GM18520 (cell line): ENCODE measurements around the gene CARMIL1.
"Not testable (repeated sequence)": the region's sequence is repeated elsewhere in the genome, so short reads cannot be mapped to it uniquely, and the experiment has no call there.

ENCODE experiments used
- ATAC-seq: cut with Tn5 transposase; IDR thresholded peaks from one replicate; pipeline ENCODE4 v1.9.1; 2021; ENCODE audit not compliant: unreplicated experiment

The CARMIL1 gene

DNA sequence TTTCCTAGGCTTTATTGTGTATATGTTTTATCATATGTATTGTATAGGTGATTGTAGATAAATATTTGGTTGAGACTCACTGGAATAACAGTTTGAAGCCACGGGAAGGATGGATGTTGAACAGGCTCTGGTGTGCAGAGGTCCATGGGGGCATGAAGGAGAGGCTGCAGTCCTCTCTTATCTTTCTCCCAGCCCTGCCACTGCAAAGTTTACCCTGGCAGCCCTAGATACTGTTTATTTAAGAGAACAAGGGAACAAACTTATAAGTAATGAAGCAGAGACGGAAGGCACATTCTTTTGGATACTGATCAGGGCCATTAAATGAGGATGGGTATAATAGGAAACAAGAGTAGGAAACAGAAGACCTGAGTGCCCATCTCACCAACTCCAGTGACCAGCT, 269.3 kb downstream of the CARMIL1 start:
- no peak for ATAC-seq

DNA sequence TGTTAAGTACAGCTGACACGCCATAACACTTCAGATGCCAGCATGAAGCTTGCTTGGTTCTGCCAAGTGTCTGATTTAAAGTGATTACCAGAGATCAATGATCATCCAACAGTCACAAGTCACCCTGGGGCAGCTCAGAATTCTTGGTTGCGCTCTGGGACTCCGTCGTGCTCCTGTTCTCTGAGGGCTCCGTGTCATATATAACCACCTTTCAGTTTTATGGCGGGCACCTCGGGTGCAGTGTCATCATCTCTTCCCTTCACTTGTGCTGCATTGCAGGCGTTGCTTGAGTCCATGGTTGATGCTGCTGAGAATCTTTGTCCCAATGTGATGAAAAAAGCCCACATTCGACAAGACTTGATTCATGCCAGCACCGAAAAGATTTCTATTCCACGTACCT, 271.5 kb downstream of the CARMIL1 start:
- ATAC-seq: no peak

DNA sequence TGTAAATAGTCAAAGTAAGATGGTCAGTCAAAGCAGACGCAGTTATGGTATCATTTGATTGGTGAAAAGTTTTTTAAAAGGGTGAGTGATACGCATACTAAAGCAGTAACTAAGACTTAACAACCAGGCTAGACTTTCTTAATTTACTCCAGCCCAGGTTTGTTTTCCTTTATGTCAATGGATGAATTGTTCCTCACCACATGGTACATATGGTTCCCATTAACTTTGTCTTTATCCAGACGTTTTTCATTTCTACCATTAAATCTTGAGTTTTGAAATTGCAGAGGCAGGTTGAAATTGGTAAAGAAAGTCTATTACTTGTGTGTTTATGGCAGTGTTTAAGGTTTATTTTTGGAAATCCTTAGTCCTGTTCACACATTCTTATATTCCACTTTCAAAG, 274.3 kb downstream of the CARMIL1 start:
- ATAC-seq: no peak

DNA sequence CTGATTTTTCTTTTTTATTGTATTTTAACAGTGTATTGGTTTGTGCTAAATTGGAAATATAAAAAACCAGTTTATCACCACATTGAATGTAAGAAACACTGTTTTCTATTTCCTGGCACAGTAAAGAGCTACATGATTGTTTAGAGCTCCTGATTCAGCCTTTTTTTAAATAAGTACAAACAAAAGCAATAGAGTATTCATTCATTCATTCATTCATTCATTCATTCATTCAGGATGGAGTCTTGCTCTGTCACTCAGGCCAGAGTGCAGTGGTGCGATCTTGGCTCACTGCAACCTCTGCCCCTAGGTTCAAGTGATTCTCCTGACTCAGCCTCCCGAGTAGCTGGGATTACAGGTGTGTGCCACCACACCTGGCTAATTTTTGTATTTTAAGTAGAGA, 276.0 kb downstream of the CARMIL1 start:
- no peak for ATAC-seq

DNA sequence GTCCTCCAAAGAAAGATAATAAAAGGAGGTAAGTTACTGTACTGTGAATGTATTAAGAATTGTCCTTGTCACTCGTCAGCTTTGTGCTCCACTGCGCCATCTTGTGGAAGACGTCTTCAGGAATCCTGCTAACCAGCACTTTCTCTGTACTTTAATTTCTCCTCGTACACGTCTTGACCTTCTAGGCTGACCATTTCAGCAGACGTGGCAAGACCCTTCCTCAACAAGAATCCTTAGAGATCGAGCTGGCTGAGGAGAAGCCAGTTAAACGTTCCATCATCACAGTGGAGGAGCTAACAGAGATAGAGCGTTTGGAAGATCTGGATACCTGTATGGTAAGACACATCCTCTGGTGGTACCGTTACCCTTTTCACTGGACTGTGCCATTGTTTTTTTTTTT, 277.3 kb downstream of the CARMIL1 start:
- no peak for ATAC-seq

DNA sequence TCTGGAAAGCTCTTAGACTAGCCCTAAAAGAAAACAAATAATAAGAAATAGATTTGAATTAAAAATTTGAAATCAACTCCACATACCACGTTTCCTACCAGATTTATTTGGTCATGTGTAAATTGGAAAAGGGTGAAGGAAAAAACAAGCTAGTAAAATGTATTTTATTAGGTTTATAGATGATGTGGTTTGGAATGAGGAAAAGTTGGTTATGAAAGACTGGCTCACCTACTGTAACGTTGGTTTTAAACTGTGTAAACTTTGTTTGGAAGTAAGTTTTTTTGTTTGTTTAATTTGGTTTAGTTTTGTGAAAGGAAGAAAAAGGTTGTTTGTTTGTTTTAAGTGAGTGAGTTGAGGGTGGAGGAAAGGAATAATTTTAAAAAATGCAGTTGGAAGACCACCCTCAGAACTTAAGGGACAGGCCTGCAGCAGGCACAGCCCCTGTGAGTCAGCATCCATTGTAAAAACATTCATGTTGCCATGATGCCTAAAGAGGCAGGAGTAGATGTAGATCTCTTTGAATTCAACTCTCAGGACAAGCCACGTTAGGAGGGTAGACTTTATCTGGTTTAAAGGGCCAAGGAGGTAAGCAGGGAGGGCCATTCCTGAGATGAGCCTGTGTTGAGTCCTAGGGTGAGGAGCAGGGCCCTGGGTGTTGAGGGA, 279.1 kb downstream of the CARMIL1 start:
- ATAC-seq: no peak

DNA sequence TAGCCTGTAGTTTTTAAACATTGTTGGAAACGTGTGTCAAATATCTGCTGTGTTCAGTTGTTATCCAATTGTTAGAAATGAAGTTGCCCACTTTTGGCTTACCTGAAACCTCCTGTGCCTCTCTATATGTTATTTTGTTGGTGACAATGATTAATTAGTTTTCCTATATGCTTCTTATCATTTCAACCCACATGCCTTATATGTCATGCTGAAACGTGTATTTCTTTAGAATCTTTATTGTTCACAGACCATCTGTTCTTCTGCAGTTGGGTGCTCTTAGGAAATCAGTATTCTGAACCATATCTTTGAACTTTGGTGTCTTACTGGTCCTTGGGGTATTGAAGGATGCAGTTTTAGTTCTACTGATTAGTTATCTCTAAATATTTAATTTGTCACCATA, 281.7 kb downstream of the CARMIL1 start:
- ATAC-seq: no peak

DNA sequence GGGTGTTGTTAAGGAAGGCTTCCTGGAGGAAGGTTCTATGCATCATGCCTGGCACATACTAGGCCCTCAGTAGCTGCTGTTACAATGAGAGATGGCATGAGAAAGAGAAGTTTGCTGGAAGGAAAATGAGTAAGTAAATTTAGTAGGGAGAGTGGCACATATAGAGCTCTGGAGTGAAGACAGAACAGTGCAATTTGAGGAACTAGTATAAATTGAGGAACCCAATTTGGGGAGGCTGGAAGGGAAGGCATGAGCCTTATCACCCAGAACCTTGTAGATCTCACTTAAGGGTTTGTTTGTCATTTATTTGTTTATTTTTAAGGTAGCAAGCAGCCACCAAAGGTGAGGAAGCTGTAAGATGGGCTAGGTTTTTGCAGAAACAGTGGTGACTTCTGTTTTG, 285.8 kb downstream of the CARMIL1 start:
- ATAC-seq: no peak

DNA sequence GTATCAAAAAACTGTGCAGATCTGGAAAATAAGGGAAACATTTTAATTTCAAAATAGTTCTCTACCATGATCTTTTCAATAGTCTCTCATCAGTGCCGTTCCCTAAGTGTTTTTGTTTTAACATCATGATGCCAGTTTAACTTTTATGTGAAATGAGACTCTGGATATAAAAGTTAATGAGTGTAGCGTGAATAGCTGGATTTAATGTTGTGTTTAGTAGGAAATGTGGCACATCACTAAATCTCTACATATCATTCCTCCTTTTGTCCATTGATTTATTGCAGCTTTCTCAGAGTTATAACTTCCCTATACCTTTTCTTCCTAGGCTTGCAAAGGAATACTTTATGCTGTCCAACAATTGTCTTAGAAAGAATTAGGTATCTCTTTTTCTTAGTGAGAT, 291.4 kb downstream of the CARMIL1 start:
- ATAC-seq: no peak

DNA sequence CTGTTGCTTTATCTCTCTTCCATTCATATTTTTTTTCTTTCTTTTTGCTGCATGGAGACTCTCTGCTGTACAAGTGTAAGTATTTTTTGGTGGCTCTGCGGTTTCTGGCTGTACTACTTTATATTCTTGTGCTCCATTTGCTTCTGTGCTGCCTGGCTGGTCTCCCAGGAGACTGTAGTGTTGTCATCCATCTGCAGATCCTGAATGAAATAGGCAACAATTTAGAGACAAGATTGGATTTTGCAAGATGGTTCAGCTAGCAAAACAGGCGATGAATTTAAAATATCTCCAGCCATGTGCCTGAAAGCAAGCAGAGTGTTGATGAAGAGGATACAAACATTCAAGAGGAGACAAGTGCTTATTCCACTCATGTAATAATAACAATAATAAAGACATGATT, 297.7 kb downstream of the CARMIL1 start:
- no peak for ATAC-seq

DNA sequence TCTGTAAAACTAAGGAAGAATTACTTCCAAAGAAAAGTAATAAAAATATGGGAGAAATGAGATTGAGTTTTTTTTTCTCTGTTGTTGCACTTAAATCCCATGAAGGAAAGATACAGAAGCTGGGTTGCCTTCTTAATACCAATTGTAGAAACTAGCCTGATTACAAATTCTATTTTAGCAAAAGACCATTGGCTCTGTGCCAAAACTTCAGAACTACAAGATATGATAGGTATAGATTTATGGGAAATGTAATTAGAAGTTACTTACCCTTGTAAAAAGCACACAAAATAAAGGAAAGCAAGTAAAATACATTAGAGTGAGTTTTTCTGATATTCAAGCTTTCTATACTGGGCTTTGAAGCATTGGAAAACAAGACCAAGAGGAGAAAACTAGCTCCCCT, 299.4 kb downstream of the CARMIL1 start:
- ATAC-seq: no peak

DNA sequence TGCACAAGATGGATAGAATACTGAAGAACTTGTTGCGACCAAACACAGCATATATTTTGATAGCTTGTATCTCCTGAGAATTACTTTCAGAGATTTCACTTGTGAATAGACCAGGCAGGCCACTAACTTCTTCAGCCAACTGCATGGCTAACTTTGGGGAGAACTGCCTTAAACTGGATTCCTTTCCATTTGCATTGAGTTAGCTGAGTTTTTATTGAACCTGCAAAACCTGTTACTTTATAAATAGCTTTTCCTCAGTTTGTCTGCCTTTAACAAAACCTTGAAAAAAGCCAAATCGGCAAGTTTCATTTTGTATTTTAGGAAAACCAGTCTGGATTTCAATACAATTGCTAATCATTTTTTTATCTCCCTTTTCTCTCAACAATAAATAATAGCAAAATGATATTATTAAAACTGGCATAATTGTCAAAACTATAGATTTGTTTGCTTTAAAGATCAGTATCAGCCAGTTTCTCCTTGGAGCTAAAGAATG, 300.3 kb downstream of the CARMIL1 start:
- no peak for ATAC-seq

DNA sequence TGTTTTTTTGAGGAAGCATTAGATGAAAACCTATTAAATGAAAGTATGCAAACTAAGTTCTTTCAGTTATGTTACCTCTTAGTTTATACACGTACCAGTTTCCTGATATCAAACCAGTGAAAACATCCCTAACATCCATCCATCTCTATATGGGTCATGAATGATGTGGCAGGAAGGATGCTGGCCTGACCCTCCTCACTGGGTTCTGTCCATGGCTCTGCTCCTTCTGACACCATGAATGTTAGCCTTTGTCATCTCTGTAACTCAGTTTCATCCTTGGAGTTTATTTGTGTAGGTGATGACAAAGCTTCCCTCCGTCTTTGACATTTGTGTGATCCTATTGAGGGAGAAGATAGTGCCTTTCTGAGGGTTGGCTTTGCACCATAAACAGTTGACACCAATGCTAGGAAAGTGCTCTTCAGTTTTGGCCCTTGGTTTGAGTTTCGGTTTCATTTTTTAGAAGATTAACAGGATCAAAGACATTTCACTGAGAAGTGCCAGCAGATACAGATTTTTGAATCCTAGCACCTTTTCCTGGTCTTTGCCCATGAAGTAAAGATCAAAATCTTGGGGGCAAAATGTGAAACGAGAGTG, 300.8 kb downstream of the CARMIL1 start:
- ATAC-seq: no peak

DNA sequence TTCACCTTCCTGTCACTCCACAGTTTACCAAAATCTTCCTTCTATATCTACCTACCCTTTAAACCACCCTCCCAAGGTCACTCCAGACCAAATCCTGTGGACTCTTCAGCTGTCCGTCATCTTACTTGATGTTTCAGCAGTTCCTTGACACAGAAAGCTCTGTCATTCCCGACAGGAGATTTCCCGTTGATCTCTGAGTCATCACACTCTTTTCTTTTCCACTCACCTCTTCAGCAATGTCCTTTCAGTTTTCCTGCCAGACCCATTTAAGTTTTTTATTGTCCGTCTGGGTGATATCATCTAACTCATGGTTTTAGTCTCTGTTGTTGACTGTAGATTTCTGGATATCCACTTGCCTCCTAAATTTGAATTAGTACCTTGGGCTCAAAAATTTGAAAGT, 302.9 kb downstream of the CARMIL1 start:
- no peak for ATAC-seq

DNA sequence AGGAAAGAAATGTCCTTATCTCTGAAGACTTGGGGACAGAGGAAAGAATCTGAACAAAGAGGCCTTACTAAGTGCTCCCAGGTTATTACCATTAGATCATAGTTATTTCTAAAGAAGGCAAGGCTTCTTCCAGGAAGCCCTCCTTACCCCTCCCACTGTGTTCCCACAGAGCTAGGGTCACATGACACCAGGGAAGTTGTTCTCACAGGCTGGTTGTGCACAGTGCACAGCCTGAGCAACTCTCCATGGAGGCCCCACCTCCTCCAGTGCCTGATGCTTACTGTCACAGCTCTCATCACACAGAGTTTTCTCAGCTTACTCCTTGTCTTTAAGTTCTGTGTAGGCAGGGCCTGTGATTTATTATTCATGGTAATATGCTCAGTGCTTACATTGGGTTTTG, 303.9 kb downstream of the CARMIL1 start:
- no peak for ATAC-seq

DNA sequence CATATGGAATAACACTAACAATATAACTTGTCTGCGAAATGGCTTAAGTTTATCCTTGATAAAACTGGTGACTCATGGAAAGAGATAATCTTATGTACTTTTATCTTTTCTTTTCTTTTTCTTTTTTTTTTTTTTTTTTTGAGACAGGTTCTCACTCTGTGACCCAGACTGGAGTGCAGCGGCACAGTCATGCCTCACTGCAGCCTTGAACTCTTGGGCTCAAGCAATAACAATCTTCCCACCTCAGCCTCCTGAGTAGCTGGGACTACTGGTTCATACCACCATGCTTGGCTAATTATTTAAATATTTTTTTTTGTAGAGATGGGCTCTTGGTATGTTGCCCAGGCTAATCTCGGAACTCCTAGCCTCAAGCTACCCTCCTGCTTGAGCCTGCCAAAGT, 304.7 kb downstream of the CARMIL1 start:
- ATAC-seq: no peak

DNA sequence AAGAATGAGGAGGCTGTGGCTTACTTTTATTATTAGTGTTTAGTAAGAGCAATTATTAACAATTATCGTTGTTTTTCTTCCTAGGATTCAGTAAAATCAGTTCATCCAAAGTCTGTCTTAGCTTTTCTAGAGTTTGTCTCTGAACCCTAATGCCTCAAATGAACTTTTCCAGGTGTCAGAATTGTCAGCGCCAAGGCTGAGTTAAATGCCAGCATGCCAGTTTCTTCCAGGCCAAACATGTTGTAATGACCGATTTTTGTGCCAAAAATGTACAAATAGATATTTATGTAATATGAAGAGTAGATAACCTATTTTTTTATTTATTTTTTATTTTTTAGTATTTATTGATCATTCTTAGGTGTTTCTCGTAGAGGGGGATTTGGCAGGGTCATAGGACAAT, 306.1 kb downstream of the CARMIL1 start:
- no peak for ATAC-seq

DNA sequence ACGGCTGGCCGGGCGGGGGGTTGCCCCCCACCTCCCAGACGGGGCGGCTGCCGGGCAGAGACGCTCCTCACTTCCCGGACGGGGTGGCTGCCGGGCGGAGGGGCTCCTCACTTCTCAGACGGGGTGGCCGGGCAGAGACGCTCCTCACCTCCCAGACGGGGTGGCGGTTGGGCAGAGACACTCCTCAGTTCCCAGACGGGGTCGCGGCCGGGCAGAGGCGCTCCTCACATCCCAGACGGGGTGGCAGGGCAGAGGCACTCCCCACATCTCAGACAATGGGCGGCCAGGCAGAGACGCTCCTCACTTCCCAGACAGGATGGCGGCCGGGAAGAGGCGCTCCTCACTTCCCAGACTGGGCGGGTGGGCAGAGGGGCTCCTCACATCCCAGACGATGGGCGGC, 306.9 kb downstream of the CARMIL1 start:
- ATAC-seq: not testable (repeated sequence)

DNA sequence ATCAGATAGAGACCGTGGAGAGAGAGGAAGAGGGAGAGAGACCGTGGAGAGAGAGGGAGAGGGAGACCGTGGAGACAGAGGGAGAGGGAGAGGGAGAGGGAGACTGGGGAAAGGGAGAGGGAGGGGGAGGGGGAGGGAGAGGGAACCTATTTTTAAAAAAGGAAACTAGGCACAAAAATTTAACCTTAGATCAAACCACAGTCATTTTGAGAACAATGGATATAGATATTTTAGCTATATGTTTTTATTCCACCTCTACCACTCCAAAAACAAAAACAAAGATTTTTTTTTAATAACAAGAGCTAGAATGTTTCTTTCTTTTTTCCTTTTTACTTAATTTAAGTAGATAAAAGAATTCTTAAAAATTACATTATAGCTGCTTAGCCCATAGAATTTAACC, 307.8 kb downstream of the CARMIL1 start:
- ATAC-seq: no peak

DNA sequence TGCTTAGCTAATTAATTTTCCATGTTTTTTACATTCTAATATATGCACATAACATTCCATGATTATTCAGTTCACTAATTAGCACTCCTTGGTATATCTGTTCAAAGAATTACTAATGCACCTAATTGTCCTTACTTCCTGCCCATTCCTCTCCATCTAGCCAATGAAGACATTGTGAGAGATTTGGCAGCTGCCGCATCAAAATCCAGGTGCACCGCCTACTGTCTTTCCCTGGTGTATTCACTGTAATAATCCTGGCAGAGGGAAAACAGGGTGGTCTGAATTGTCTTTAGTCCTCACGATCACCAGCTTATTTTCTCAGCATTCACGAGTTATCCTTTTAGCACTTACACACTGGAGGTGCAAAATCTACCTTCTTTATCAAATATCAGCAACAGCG, 311.8 kb downstream of the CARMIL1 start:
- ATAC-seq: no peak

DNA sequence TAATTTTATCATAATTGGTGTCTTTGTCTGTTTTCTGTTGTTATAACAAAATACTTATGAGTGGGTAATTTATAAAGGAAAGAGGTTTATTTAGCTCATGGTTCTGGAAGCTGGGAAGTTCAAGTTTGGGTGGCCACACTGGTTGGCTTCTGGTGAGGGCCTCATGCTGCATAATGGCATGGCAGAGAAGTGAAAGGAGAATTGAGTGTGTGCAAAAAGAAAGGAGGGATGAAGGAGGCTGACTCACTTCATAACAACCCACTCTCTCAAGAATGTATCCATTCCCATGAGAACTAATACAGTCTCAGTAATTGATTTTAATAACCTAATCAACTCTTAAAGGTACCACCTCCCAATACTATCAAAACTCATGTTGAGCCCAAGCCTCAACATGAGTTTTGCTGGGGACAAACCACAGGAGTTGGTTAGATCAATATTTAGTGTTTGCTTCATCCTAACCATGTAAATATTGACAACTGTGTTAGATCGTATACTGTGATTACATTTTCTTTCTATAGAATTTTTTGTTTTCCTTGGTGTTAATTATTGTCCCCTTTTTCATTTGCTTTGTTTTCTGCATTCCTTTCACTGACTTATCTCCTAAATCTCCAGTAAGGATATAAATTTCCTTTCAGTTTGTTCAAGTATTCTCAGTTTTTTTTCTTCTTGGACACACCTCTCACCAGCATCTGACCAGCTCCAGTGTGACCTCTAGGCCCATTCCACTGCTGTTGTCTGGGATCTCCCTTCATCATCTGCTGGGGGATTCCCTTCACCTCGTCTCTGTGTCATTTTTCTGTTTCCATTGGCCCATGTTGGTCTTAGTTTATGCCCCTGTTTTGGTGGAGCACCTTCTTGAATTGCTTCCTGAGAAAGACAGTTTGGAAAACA, 318.0 kb downstream of the CARMIL1 start:
- ATAC-seq: no peak

DNA sequence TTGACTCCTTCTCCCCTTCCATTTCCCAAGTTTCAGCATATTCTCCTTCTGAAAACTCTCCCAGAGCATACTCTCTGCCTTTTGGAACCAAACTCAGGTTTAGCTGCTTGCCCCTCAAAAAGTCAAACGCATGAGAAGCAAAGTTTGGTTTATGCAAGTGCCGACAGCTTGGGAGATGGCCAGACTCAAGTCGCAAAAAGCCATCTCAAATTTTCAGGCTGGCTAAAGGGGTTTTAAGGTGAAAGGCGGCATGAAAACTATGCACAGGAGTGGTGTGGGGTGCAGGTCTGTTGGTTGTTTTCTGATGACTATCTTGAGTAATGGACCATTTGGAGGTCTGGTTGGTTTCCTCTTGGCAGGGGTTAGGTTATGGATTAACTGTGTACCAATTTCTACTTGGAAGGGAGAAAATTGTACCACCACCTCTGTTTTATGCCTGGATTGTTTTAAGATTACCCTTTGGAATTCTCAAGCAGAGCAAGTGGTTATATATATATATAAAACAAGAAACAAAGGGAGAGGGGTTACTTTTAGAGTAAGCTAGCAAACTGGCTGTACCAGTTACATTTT, 320.4 kb downstream of the CARMIL1 start:
- no peak for ATAC-seq
